GM18499 (cell line): Measurements from ENCODE around the gene MLF2.

Experiments
- ATAC-seq: cut with Tn5 transposase; IDR thresholded peaks from one replicate; pipeline ENCODE4 v1.9.1; 2021; ENCODE audit warnings: moderate number of reproducible peaks; ENCODE audit not compliant: insufficient read depth, unreplicated experiment

MLF2 gene

GRCh38 chr12:6699989-6700645 lies 52.8 kb downstream of the MLF2 start:
- no peak for ATAC-seq

GRCh38 chr12:6699259-6699988 lies 53.5 kb downstream of the MLF2 start:
- no peak for ATAC-seq

- ATAC-seq = no peak
Measured at GRCh38 chr12:6698352-6699046, 54.4 kb downstream of the MLF2 start.
